ENCODE results near the gene PADI3.

GRCh38 chr1:17259233-17259873 lies 10.5 kb downstream of the PADI3 start:
- TF ChIP-seq, protein P1, sequence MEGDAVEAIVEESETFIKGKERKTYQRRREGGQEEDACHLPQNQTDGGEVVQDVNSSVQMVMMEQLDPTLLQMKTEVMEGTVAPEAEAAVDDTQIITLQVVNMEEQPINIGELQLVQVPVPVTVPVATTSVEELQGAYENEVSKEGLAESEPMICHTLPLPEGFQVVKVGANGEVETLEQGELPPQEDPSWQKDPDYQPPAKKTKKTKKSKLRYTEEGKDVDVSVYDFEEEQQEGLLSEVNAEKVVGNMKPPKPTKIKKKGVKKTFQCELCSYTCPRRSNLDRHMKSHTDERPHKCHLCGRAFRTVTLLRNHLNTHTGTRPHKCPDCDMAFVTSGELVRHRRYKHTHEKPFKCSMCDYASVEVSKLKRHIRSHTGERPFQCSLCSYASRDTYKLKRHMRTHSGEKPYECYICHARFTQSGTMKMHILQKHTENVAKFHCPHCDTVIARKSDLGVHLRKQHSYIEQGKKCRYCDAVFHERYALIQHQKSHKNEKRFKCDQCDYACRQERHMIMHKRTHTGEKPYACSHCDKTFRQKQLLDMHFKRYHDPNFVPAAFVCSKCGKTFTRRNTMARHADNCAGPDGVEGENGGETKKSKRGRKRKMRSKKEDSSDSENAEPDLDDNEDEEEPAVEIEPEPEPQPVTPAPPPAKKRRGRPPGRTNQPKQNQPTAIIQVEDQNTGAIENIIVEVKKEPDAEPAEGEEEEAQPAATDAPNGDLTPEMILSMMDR (IDR thresholded peaks at IDR 0.05): no peak
- no peak for TF ChIP-seq POLR2A (IDR thresholded peaks at IDR 0.05)
- no peak for TF ChIP-seq POLR2AphosphoS5 (IDR thresholded peaks at IDR 0.05)
